ENCODE measurements around the gene CATSPERZ.

Gene CATSPERZ, protein sequence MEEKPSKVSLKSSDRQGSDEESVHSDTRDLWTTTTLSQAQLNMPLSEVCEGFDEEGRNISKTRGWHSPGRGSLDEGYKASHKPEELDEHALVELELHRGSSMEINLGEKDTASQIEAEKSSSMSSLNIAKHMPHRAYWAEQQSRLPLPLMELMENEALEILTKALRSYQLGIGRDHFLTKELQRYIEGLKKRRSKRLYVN

DNA sequence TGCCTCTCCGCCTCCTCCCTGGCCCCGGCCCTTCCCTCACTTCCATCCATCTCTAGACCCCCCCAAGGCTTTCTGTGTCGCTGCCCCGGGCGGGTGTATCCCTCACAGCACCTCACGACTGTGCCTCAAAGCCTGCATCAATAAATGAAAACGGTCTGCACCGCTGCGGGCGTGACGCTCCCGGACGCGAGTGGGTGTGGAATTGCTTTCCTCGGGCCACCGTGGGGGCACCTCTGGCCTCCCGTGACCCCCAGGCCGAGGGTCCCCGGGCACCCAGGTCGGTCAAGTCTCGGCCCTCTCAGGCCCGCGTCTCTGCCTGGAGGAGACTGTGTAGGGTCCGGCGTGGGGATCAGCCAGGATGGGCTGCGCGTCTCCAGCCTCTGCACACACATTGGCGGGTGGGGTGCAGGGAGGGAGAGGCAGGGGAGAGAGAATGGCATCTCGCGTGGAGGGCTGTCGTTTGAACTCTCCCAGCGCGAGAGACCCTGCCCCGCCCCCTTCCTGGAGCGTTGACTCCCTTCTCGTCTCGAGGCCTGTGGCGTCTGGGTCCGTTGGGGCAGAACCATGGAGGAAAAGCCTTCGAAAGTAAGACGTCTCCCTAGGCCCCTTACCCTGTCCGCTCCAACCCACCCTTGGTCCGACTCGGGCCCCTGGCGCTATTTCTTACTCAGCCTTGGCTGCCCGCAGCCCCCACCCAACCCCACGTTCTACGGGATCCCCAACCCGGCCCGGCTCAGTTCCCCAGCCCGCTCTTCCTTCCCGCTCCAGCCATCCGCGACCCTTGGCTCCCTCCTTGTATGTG lies at the start of gene CATSPERZ:
Gene CATSPERZ, plus strand, starts transcription at position 512 of the 802 bp plus-strand sequence. Its CDS starts 53 bp downstream, at position 565.
- TF ChIP-seq, protein P1, sequence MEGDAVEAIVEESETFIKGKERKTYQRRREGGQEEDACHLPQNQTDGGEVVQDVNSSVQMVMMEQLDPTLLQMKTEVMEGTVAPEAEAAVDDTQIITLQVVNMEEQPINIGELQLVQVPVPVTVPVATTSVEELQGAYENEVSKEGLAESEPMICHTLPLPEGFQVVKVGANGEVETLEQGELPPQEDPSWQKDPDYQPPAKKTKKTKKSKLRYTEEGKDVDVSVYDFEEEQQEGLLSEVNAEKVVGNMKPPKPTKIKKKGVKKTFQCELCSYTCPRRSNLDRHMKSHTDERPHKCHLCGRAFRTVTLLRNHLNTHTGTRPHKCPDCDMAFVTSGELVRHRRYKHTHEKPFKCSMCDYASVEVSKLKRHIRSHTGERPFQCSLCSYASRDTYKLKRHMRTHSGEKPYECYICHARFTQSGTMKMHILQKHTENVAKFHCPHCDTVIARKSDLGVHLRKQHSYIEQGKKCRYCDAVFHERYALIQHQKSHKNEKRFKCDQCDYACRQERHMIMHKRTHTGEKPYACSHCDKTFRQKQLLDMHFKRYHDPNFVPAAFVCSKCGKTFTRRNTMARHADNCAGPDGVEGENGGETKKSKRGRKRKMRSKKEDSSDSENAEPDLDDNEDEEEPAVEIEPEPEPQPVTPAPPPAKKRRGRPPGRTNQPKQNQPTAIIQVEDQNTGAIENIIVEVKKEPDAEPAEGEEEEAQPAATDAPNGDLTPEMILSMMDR (IDR thresholded peaks at IDR 0.05; ENCODE audit: control insufficient read depth, extremely low read depth, insufficient read depth) = no peak
- H3K4me3 ChIP-seq (ENCODE audit: low read depth, low read length) = peak within 1 kb of the TSS; percentile 25
- DNase-seq (ENCODE audit: low read depth) = no peak

GRCh38 chr11:64250415-64251015 lies 49.6 kb upstream of the CATSPERZ start:
- no peak for DNase-seq (ENCODE audit: low read depth)
- peak overlapping the region; percentile 52 for H3K4me3 ChIP-seq (ENCODE audit: low read depth, low read length)
- TF ChIP-seq, protein P1 (IDR thresholded peaks at IDR 0.05; ENCODE audit: control insufficient read depth, extremely low read depth, insufficient read depth) = no peak

- peak within 1 kb of the TSS; percentile 85 for H3K4me3 ChIP-seq (ENCODE audit: low read depth, low read length)
- TF ChIP-seq, protein P1 (IDR thresholded peaks at IDR 0.05; ENCODE audit: control insufficient read depth, extremely low read depth, insufficient read depth) = peak; percentile 79
- DNase-seq (ENCODE audit: low read depth) = no peak
These were observed 49.0 kb upstream of the CATSPERZ start, which contains the start of gene PLCB3 for GRCh38 chr11:64251016-64251752. TSS of gene PLCB3 (plus strand) at chr11:64251530. CDS start at chr11:64251650, 120 bp downstream.

- DNase-seq (ENCODE audit: low read depth) = no peak
- TF ChIP-seq, protein P1 (IDR thresholded peaks at IDR 0.05; ENCODE audit: control insufficient read depth, extremely low read depth, insufficient read depth) = no peak
- H3K4me3 ChIP-seq (ENCODE audit: low read depth, low read length) = peak overlapping the region; percentile 85
These were observed 48.5 kb upstream of the CATSPERZ start for GRCh38 chr11:64251753-64252002.

GRCh38 chr11:64252003-64252872 lies 47.9 kb upstream of the CATSPERZ start:
- peak overlapping the region; percentile 85 for H3K4me3 ChIP-seq (ENCODE audit: low read depth, low read length)
- DNase-seq (ENCODE audit: low read depth) = no peak
- TF ChIP-seq, protein P1 (IDR thresholded peaks at IDR 0.05; ENCODE audit: control insufficient read depth, extremely low read depth, insufficient read depth) = no peak

GRCh38 chr11:64253043-64253442 lies 47.1 kb upstream of the CATSPERZ start:
- no peak overlapping the region for H3K4me3 ChIP-seq (ENCODE audit: low read depth, low read length)
- TF ChIP-seq, protein P1 (IDR thresholded peaks at IDR 0.05; ENCODE audit: control insufficient read depth, extremely low read depth, insufficient read depth) = no peak
- no peak for DNase-seq (ENCODE audit: low read depth)
